HS-27A (cell line): ENCODE measurements around the gene DGCR6.
"Not testable (repeated sequence)": the region's sequence is repeated elsewhere in the genome, so short reads cannot be mapped to it uniquely, and the experiment has no call there.

Experiments used
- DNase-seq: peaks from one replicate; pipeline ENCODE4 v3.0.0-alpha.2; 2012; ENCODE audit warnings: low read depth, missing footprints

Gene DGCR6

DNA sequence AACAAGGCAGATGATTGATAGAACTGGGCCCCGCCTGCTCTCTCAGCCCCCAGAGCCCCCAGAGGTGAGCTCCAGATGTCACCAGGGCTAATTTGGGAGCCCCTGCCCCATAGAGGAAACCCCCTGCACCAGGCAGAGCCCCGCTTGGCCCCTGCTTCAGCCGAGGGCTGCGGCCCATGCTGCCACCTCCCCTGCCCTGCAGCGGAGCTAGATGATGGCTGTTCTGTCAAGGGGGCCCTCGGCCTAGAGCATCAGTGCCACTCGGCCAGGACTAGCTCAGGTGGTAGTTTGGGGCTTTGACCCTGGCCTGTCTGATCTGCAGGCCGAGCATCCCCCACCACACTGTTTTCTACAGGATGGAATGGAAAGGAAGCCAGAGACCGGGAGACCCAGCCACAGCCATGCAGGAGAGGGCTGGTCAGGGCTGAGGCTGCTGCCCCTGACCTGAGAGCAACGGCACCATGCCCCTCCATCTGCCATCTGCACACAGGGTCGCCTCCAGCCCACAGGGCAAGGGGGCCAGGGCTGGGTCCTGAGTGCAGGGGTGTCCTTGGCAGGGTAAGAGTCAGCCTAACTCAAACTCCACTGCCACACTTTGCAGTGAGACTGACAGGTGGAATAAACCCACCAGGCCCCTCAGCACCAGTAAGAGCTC, 54.2 kb downstream of the DGCR6 start:
- DNase-seq: not testable (repeated sequence)

DNA sequence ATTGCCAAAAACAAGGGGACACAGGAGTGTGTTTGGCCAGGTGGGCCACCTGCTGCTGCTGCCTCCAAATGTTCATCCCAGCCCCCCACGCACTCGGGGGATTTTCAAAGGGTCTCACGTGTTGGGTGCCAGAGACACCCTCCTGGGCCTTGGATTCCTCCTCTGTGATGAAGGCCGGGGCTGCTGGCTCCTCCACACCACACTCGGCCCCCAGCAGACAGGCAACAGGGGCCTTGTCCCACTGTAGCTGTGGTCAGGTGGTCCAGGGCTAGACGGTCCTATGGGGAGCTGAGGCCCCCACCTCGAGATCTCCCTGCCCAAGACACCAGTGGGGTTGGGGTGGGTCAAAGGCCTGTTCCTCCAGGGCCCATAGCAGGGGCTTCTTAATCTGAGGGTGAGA, 55.1 kb downstream of the DGCR6 start:
- not testable (repeated sequence) for DNase-seq
